OCI-LY3 (cell line): Measurements from ENCODE around the gene STMN1.

ENCODE experiments used
- H2AFZ ChIP-seq: fragments of 200-600, 300-600 bp; shearing (Covaris generic); 2 replicates; pipeline ENCODE4 v1.6.0; 2014; ENCODE audit warnings: antibody characterized with exemption, low read depth, low read length
- H3K27ac ChIP-seq: fragments of 200-600, 300-600 bp; sonication (generic); 2 replicates; pipeline ENCODE4 v1.5.1; 2014; ENCODE audit warnings: mild to moderate bottlenecking, low read length, moderate library complexity, mixed read lengths
- H3K27me3 ChIP-seq: fragments of 200-600, 300-600 bp; sonication (generic); 2 replicates; pipeline ENCODE4 v1.6.1; 2014; ENCODE audit warnings: low read depth, low read length, mixed read lengths
- H3K36me3 ChIP-seq: fragments of 200-600, 300-600 bp; sonication (generic); replicated peaks from 2 replicates; pipeline ENCODE3; 2014; ENCODE audit warnings: low read depth, low read length, mixed read lengths
- H3K4me1 ChIP-seq: fragments of 300-600, 200-600 bp; sonication (generic); 2 replicates; pipeline ENCODE4 v1.6.1; 2014; ENCODE audit warnings: low read length, mixed read lengths
- H3K4me2 ChIP-seq: fragments of 200-600, 300-600 bp; sonication (generic); 2 replicates; pipeline ENCODE4 v1.6.1; 2014; ENCODE audit warnings: low read length, mixed read lengths
- H3K4me3 ChIP-seq: fragments of 300-600, 200-600 bp; sonication (generic); 2 replicates; pipeline ENCODE4 v1.5.1; 2014; ENCODE audit warnings: antibody characterized with exemption, mild to moderate bottlenecking, low read length, moderate library complexity
- H3K79me2 ChIP-seq: fragments of 300-600, 200-600 bp; shearing (Covaris generic); 2 replicates; pipeline ENCODE4 v1.6.1; 2014; ENCODE audit warnings: mild to moderate bottlenecking, low read length, mixed read lengths
- H3K9ac ChIP-seq: fragments of 300-600, 200-600 bp; shearing (Covaris generic); 2 replicates; pipeline ENCODE4 v1.6.0; 2014; ENCODE audit warnings: mild to moderate bottlenecking, low read length, moderate library complexity
- H3K9me3 ChIP-seq: fragments of 200-600, 300-600 bp; shearing (Covaris generic); 2 replicates; pipeline ENCODE4 v1.6.1; 2014; ENCODE audit warnings: low read length, mixed read lengths; ENCODE audit not compliant: insufficient read depth
- H4K20me1 ChIP-seq: fragments of 200-600, 300-600 bp; sonication (generic); 2 replicates; pipeline ENCODE4 v1.6.1; 2016; ENCODE audit warnings: low read length, mixed read lengths; ENCODE audit not compliant: insufficient read depth
- CTCF ChIP-seq: fragments of 200-600, 300-600 bp; sonication (generic); IDR thresholded peaks from 2 replicates; pipeline ENCODE4 v1.5.1; 2014; ENCODE audit warnings: antibody characterized with exemption, low read length, low read depth
- EZH2phosphoT487 ChIP-seq: fragments of 200-600 bp; shearing (Covaris generic); IDR thresholded peaks from 2 replicates; pipeline ENCODE4 v1.6.1; 2018; ENCODE audit warnings: antibody characterized with exemption, mixed run types, low read depth

The STMN1 gene

GRCh38 chr1:25906644-25907300 is 553 bp upstream of the STMN1 start:
- Histone ChIP-seq H2AFZ (peak overlapping the region; percentile 85), H3K9ac (peak overlapping the region; percentile 79), H3K27ac (no peak overlapping the region), H3K4me2 (peak overlapping the region; percentile 88), H3K9me3 (no peaks in the 10 kb centered on the region), H3K36me3 (peaks cover 24% of the 10 kb centered on the region), H3K4me3 (peak overlapping the region; percentile 100), H3K4me1 (peaks cover 14% of the 10 kb centered on the region), H4K20me1 (peaks cover 21% of the 10 kb centered on the region), H3K27me3 (no peaks in the 10 kb centered on the region), H3K79me2 (peaks cover 41% of the 10 kb centered on the region)
- no peak for TF ChIP-seq CTCF

DNA sequence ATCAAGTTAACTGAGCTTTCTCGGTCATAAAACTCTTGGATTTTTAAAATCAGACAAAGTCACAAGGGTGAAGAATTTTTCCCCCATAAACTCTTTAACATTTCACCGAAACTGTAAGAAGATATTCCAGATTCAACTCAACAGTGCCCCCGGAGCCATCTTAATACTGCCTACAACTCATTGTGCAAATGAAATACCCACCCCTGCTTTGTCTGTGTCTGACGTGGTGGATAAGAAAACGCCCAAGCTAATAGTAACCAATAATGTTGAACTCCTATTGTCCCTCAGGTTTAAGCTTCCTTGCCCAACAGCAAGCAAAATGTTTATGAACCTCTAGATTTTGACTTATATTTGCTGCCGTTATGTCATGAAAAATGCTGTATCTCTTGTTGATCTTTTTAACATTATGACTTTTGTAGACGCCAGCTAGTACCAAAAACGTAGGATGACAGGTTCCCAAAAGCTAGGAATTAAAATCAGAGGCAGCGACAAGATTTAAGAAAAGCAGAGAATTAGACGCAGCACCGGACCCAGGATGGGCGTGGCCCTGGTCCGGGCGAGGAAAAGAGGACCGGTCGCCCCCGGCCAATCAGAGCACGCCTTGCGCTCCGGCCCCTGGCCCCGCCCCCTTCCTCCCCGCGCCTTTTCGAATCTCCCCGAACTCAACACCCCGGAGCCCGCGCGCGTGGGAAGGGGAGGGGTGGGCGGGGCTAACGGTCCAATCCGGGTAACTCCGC is 1.1 kb downstream of the STMN1 start:
- Histone ChIP-seq H3K36me3 (peaks cover 38% of the 10 kb centered on the region), H3K9ac (peak overlapping the region; percentile 92), H4K20me1 (peaks cover 21% of the 10 kb centered on the region)

DNA sequence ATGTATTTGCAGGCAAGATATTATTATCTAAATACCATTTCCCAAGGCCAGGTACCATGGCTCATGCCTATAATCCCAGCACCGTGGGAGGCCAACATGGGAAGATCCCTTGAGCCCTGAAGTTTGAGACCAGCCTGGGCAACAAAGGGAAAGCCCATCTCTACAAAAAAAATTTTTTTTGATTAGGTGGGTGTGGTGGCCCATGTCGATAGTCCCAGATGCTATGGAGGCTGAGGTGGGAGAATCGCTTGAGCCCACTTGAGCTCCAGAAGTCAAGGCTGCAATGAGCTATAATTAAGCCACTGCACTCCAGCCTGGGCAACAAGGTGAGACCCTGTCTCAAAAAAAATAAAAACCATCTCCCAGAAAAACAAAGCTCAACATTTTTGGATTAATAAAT is 2.2 kb downstream of the STMN1 start:
- Histone ChIP-seq H3K36me3 (peaks cover 48% of the 10 kb centered on the region), H3K4me1 (peaks cover 14% of the 10 kb centered on the region), H3K9me3 (no peaks in the 10 kb centered on the region), H3K4me2 (peak overlapping the region; percentile 85), H3K27ac (no peak overlapping the region), H3K79me2 (peaks cover 41% of the 10 kb centered on the region), H4K20me1 (peaks cover 21% of the 10 kb centered on the region), H3K9ac (no peak overlapping the region), H2AFZ (no peak overlapping the region), H3K4me3 (peak overlapping the region; percentile 100), H3K27me3 (no peaks in the 10 kb centered on the region)
- TF ChIP-seq EZH2phosphoT487 (no peak), CTCF (no peak)

More for the DNA sequence above, 1.1 kb downstream of the STMN1 start:
- Histone ChIP-seq H3K4me2 (peak overlapping the region; percentile 85), H3K4me1 (peaks cover 14% of the 10 kb centered on the region), H2AFZ (no peak overlapping the region), H3K27ac (peak overlapping the region; percentile 72), H3K79me2 (peaks cover 41% of the 10 kb centered on the region), H3K9me3 (no peaks in the 10 kb centered on the region), H3K4me3 (peak overlapping the region; percentile 100), H3K27me3 (no peaks in the 10 kb centered on the region)
- TF ChIP-seq EZH2phosphoT487 (no peak), CTCF (no peak)

- Histone ChIP-seq H3K36me3 (peaks cover 55% of the 10 kb centered on the region), H3K27ac (no peak overlapping the region), H3K9ac (no peak overlapping the region), H3K9me3 (no peaks in the 10 kb centered on the region), H3K79me2 (peaks cover 41% of the 10 kb centered on the region), H2AFZ (no peak overlapping the region), H3K4me2 (no peak overlapping the region), H3K4me3 (no peak overlapping the region), H3K27me3 (no peaks in the 10 kb centered on the region), H3K4me1 (peaks cover 14% of the 10 kb centered on the region), H4K20me1 (peaks cover 21% of the 10 kb centered on the region)
- TF ChIP-seq CTCF (no peak), EZH2phosphoT487 (no peak)
Observed at GRCh38 chr1:25902462-25902861, 3.8 kb downstream of the STMN1 start.
